Tibial nerve (tissue), 4 donors: Measurements from ENCODE around the gene CAV1. TPM values are rescaled to one million over a fixed set of nuclear protein-coding genes. Genes with fewer than 3 reads are reported as not detected.

Source experiments
- DNase-seq, 2 donors: peaks; one replicate each; pipeline ENCODE4 v3.0.0-alpha.2; 2019; ENCODE audit warnings: low spot score in 2 of 2
- H3K27ac ChIP-seq, 4 donors: fragments of 200-600 bp; sonication (generic) in 3 of 4; one replicate each; pipeline ENCODE4 v1.5.1; 2017 to 2019; ENCODE audit warnings: mild to moderate bottlenecking in 1 of 4
- H3K27me3 ChIP-seq, 2 donors: fragments of 200-600 bp; sonication (generic) in 1 of 2; one replicate each; pipeline versions ENCODE4 v1.5.1 to v1.6.0; 2017 to 2019
- H3K36me3 ChIP-seq, 3 donors: fragments of 200-600 bp; sonication (generic); one replicate each; pipeline ENCODE4 v1.5.1; 2018 to 2019
- H3K4me1 ChIP-seq, 4 donors: fragments of 200-600 bp; sonication (generic) in 3 of 4; one replicate each; pipeline ENCODE4 v1.5.1; 2017 to 2019
- H3K4me3 ChIP-seq, 4 donors: fragments of 200-600 bp; sonication (generic) in 3 of 4; one replicate each; pipeline ENCODE4 v1.5.1; 2017 to 2019; ENCODE audit warnings: mild to moderate bottlenecking in 1 of 4, moderate library complexity in 1 of 4
- H3K9me3 ChIP-seq, 4 donors: fragments of 200-600 bp; sonication (generic) in 3 of 4; one replicate each; pipeline ENCODE4 v1.5.1; 2017 to 2019
- CTCF ChIP-seq, 5 experiments: fragments of 200-600 bp in 3 of 5; fragments of 450-650 bp in 2 of 5; sonication (generic) in 3 of 5; IDR thresholded peaks; one replicate each; pipeline ENCODE4 v1.5.1; 2016 to 2019; ENCODE audit warnings: antibody characterized with exemption in 5 of 5, mild to moderate bottlenecking in 3 of 5, moderate library complexity in 2 of 5
- EP300 ChIP-seq, 2 donors: sonication (generic); formaldehyde crosslinking; IDR thresholded peaks; one replicate each; pipeline ENCODE4 v1.6.1; 2017; ENCODE audit warnings: antibody characterized with exemption in 2 of 2, mild to moderate bottlenecking in 1 of 2
- POLR2A ChIP-seq, 2 donors: fragments of 450-650 bp; IDR thresholded peaks; one replicate each; pipeline ENCODE4 v1.6.1; 2017; ENCODE audit warnings: antibody characterized with exemption in 2 of 2, mild to moderate bottlenecking in 2 of 2, moderate library complexity in 2 of 2
- WGBS, 2 donors: methylation state at CpG; one replicate each; pipeline ENCODE4 v1.1.5; 2018; 5-methylcytosine and 5-hydroxymethylcytosine counted together
- total RNA-seq, 4 donors: library from RNA; depleted of rRNA; stranded (reverse); fragments of >200 nt; gene quantifications; one replicate each; pipeline ENCODE4 v1.1.0, GENCODE V29; 2016

CAV1 gene
- total RNA-seq, 4 donors from 2014 or later: 196 to 375 (median 312) TPM

GRCh38 chr7:116525913-116526861 lies 1.4 kb downstream of the CAV1 start:
- Histone ChIP-seq H3K27ac (peak overlapping the region; percentile 79 to 94 (median 87)), H3K4me3 (peak overlapping the region; percentile 48 to 81 (median 62)), H3K9me3 (no peaks in the 10 kb centered on the region), H3K36me3 (no peaks in the 10 kb centered on the region), H3K27me3 (no peaks in the 10 kb centered on the region), H3K4me1 (peaks cover 0 to 71% (median 9%) of the 10 kb centered on the region in 4 donors)
- DNase-seq: peak; percentile 52 to 57
- WGBS, 2 donors: 2% methylated on average over 58 to 77 of the region's 83 CpGs
- TF ChIP-seq CTCF (IDR thresholded peaks at IDR 0.05) (peak; percentile 88 to 97 (median 93)), POLR2A (IDR thresholded peaks at IDR 0.05) (peak in 1 of 2 donors; percentile 64), EP300 (IDR thresholded peaks at IDR 0.05) (peak in 1 of 2 donors; percentile 76)

- TF ChIP-seq EP300 (IDR thresholded peaks at IDR 0.05): no peak
- no peak for TF ChIP-seq CTCF (IDR thresholded peaks at IDR 0.05)
- TF ChIP-seq POLR2A (IDR thresholded peaks at IDR 0.05): no peak
- Histone ChIP-seq H3K4me1 (peaks cover 0 to 73% (median 9%) of the 10 kb centered on the region in 4 donors), H3K4me3 (peak overlapping the region; percentile 48 to 63 (median 61)), H3K9me3 (no peaks in the 10 kb centered on the region), H3K36me3 (no peaks in the 10 kb centered on the region), H3K27ac (peak overlapping the region; percentile 79 to 88 (median 87)), H3K27me3 (no peaks in the 10 kb centered on the region)
- DNase-seq: no peak
- 29 to 33% methylated on average over 5 of the region's 5 CpGs for WGBS, 2 donors
These were observed 2.1 kb downstream of the CAV1 start for GRCh38 chr7:116526897-116527296.

- 21 to 44% methylated on average over 3 of the region's 3 CpGs for WGBS, 2 donors
- Histone ChIP-seq H3K27ac (peak overlapping the region; percentile 37 to 88 (median 87)), H3K4me1 (peaks cover 0 to 73% (median 9%) of the 10 kb centered on the region in 4 donors), H3K9me3 (no peaks in the 10 kb centered on the region), H3K4me3 (peak overlapping the region in 3 of 4 donors; percentile 31 to 62 (median 48)), H3K27me3 (no peaks in the 10 kb centered on the region), H3K36me3 (no peaks in the 10 kb centered on the region)
- no peak for DNase-seq
- no peak for TF ChIP-seq CTCF (IDR thresholded peaks at IDR 0.05)
- TF ChIP-seq EP300 (IDR thresholded peaks at IDR 0.05): no peak
- no peak for TF ChIP-seq POLR2A (IDR thresholded peaks at IDR 0.05)
These were observed 2.7 kb downstream of the CAV1 start for GRCh38 chr7:116527521-116527920.

- H3K9me3 ChIP-seq: no peaks in the 10 kb centered on the region
- DNase-seq: peak in 1 of 2 donors; percentile 27
- no peak for TF ChIP-seq POLR2A (IDR thresholded peaks at IDR 0.05)
- TF ChIP-seq EP300 (IDR thresholded peaks at IDR 0.05): peak in 1 of 2 donors; percentile 76
- TF ChIP-seq CTCF (IDR thresholded peaks at IDR 0.05): no peak
- no peaks in the 10 kb centered on the region for H3K27me3 ChIP-seq
- H3K36me3 ChIP-seq: no peaks in the 10 kb centered on the region
- peaks cover 0 to 74% (median 9%) of the 10 kb centered on the region in 4 donors for H3K4me1 ChIP-seq
- 24 to 34% methylated on average over 3 of the region's 3 CpGs for WGBS, 2 donors
- peak overlapping the region in 3 of 4 donors; percentile 31 to 62 (median 48) for H3K4me3 ChIP-seq
- peak overlapping the region; percentile 37 to 88 (median 87) for H3K27ac ChIP-seq
These were observed 3.4 kb downstream of the CAV1 start for GRCh38 chr7:116528008-116528789.
